Activated T-helper 9 cell treated with anti-CD3 and anti-CD28 coated beads, Interleukin-2, amount 50 U/mL, for 16 hours (primary cell): ENCODE measurements around the gene CSRNP3.

ENCODE experiments used
- DNase-seq: peaks from one replicate; pipeline ENCODE4 v3.0.0-alpha.2; 2020; ENCODE audit warnings: low read depth

Gene CSRNP3

GRCh38 chr2:165544897-165545296, 75.4 kb downstream of the CSRNP3 start:
- no peak for DNase-seq

DNA sequence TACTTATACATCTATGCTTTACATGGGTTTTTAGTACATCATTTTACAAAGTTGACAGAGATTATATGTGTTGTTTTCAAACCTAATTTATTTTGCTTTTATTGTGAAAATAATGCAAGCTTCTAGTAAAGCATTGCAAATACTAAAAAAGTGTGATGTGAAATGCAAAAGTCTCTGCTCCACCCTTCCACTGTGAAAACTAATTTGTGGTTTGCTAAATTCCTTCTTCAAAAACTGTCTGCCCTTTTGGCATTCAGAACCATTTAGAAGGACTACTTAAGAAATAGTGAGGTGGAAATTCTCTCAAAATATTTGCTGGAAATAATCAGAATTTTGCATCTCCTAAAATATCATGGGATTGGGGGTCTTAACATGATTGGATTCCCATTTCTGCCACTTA, 78.4 kb downstream of the CSRNP3 start:
- DNase-seq, result no peak

DNA sequence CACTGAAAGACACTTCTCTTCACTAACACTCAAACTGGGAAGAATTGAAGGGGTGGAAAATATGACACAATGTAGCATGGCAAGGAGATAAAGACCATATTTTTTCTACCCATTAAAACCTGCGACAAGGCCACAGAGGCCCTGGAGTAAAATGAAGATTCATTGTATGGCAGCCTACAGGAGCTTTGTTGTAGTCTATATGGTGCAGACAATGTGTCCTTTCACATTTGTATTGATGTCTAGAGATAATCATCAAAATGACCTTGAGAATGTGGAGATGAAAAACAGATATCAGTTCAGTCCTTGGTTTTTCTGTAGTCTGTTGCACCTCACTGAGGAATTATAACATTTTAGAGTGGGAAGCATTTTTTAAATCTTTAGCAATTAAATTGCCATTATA, 80.1 kb downstream of the CSRNP3 start:
- no peak for DNase-seq

- DNase-seq, result no peak
Measured at GRCh38 chr2:165558832-165559231, 89.3 kb downstream of the CSRNP3 start.

- DNase-seq, result no peak
Measured at GRCh38 chr2:165560377-165560988, 91.0 kb downstream of the CSRNP3 start.

GRCh38 chr2:165561516-165561915, 92.0 kb downstream of the CSRNP3 start:
- no peak for DNase-seq

DNA sequence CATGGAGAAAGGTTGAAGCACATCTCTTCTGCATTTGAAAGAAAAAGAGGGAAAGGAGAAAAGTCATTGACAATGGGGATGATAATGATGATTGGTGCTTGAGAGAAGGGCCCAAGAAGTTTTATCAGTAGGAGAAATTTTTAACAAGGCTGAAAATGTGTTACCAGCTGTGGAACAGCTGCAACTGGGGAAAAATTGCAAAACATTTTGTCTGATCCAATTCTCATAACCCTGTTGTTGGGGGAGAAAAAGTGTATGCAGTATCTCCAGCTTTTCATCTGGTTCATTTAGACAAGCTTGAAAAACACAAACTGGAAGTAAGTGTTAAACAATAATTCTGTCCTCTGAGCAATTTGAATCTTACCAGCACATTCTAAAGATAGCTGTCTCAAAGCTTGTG, 92.7 kb downstream of the CSRNP3 start:
- no peak for DNase-seq

- no peak for DNase-seq
Measured at GRCh38 chr2:165563468-165564225, 94.1 kb downstream of the CSRNP3 start.

DNA sequence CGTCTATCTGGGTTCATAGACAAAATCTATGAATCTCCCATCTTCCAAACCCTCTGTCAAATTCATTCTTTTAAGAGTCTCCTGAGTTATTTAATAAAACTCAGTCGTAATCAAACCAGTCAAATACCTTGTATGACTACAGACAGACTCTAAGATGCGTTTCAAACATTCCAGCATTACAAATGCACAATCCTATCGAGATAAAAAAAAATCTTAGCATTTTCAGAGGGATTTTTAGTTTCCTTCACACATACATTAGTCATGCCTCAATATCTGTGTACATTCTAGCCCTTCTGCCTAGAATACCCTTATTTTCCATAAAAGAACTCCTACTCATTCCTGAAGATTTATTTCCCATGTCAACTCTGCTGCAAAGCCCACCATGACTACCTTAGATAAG, 96.5 kb downstream of the CSRNP3 start:
- DNase-seq, result no peak

GRCh38 chr2:165567273-165567672, 97.8 kb downstream of the CSRNP3 start:
- no peak for DNase-seq

DNA sequence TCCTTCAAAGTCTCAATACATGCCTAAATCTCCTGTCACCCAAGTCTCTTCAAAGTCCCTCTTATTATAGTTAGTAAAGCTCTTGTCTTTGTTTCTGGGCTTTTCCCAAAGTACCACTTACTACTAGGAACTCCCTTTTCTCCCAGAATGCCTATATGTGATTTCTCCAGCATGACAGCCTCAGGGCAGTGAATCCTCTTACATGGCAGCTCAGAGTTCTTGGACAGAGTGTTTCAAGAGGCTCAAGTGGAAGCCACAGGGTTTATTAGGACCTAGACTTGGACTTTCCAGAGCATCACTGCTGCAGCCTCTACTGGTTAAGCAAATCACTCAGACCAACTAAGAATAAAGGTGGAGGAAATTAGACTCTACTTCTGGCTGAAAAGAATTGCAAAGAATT, 98.9 kb downstream of the CSRNP3 start:
- no peak for DNase-seq

DNA sequence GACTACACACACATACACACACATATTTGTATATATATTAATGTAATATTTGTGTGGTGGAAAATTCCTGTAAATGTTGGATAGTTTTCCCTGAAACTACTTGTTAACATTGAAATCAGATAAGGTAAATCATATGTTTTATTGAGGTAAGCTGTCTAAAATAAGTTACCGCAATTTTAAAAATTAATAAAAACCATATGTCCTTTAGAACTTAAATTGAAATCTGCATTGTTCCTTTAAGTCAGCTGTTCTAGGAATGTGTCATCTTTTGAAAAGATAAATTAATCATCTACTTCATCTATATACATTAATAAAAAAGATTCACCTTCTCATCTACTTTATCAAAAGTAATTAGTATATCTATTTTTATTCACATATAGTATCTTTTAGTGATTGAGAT, 102.0 kb downstream of the CSRNP3 start:
- no peak for DNase-seq

DNA sequence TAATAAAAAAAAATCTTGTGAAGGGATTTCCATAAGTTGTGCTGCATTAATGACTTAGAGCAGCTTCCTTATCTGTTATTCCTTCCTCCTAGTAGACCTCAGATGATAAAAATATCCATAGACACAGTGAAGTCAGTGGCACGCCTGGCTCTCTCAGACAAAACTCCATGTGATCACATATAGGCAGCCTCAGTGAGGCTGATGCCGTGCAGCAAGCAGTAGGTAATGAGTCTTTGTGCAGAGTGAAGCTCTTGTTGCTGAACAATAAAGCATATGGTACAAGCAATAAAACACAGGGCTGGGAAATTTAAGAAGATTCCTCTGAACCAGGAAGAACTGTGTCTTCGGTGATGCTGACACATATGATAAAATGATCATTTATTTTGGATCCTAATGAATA, 102.7 kb downstream of the CSRNP3 start:
- DNase-seq, result no peak

DNA sequence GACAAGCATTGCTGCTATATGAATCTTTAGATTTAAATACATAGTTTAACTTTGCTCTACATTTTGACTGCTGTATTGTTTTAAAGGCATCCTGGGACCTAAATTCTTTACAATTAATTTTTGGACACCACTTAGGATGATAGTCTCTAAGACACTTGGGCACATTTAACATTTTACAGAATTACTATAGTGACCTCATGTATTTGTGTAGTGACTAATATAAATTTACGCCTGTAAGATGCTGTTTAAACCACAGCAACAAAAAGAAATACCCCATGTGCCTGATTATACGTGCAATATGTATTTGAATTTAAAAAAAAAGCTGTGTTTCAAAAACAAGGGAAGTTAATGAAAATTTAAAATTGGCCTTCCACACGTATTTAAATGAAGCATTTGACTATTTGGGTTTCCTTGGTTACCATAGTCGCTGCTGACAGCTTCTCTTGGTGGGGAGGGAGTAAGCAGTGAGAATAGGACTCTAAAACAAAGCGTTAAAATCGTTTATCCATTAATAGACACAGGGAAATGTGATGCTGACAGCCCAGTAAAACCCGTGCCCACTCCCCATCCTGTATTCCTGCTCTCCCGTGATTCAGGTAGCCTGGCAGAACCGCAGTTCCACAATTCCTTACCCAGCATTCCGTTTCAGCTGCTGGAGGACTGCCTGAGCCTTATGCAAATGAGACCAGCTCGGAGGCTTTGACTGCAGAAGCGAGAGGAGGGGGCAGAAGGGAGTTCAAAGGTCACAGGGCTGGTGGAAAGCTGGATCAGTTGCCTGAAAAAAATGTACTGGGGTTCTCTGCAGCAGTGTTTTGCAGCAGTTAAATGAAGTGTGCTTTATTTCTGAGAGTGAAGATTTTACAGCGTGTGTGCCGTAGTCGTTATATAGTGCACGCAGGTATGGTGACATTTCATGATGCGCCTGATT, 104.3 kb downstream of the CSRNP3 start:
- no peak for DNase-seq

DNA sequence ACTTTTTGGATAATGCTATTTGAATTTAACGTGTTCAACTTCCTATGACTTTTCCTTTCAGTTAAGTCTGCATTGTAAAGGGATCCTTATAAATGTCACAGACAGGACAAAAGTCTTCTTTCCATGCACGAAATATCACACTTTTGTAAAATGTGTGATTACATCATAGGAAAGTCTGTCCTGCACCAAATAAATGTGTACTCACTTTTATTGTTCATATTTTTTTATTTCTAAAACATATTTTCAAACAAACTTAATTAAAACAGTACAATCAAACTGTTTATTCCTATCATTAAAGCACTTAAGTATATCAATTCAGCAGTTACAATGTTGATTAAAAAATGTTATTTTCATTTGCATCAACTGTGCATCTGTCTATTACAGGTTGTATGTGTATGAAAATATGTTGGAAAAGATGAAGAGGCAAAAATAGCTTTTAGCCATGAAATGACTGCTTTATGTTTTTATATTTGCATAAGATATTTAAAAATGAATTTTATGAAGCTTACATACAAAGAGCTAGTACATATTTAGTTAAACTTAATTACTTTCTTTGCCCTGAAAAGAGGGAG, 105.6 kb downstream of the CSRNP3 start:
- no peak for DNase-seq

DNA sequence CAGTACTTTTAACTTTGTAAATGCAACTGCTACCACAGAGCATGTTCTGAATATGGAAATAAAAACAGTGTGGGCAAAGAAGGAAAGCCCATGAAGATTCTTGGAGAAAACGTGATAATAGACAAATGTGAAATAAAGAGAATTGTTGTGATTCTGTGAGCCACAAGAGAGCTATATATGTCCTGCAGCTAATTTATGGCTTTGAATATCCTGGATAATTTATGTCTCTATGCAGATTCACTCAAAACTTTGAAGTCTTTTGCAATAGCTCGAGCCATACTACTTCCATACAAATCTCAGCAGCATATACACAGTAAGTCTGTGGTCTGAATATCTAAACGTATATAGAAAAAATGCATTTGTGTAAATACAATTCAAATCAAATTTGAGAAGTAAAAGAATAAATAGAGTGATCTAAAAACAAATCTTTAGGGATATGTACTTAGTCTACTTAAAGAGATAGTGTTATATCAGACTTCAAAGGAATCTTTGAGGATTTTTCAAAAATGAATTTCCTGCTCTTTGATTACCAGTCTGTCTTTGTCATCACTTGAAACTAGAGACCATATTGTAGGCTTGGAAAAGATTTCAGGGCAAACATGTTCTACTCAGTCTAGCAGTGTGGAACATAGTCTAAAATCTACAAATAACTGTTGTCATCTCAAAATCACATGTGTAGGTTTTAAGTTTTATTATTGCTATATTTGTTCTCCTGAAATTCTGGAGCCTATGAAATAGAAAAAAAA, 107.1 kb downstream of the CSRNP3 start:
- no peak for DNase-seq

DNA sequence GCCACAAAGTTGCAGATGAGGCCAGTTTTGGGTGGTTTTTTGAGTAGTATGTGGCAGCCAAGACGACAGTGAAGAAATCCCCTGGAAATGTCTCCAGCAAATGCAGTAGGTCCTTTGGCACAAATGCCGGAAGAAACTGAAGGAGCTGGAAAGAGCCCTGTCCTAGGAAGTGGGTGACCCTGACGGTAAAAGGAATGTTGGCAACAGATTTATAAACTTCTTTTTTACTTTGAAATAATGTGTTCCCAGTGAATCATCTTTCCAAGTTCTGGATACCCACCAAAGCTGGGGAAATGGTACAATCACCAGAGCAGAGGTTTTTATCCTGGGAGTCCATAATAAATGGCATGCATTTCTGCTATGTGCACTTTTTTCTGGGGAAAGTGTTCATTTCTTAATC, 112.9 kb downstream of the CSRNP3 start:
- DNase-seq, result no peak

GRCh38 chr2:165582863-165583506, 113.5 kb downstream of the CSRNP3 start:
- DNase-seq, result no peak

DNA sequence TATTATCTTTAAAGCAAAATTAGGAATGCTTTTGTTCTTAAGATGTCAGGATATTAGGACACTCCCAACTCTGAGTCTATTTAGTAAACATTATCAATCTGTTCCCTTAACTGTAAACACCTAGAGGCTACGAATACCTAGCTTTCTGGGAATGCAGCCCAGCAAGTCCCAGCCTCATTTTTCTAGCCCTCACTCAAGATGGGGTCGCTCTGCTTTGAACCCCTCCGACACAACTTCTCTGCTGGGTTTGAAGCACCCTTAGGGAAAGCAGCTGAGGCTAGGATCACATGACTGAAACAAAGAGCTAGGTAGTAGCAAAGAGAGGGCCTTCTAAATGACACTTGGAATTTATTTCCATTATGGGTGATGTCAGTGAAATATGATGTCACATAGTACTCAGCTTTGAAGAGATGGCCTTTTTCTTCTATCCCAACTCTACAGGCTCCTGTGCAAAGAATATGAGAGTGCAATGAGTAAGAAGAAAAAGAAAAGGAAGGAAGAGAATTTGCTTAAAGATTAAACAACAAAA, 114.7 kb downstream of the CSRNP3 start:
- DNase-seq, result no peak

GRCh38 chr2:165586019-165586418, 116.5 kb downstream of the CSRNP3 start:
- DNase-seq, result no peak

DNA sequence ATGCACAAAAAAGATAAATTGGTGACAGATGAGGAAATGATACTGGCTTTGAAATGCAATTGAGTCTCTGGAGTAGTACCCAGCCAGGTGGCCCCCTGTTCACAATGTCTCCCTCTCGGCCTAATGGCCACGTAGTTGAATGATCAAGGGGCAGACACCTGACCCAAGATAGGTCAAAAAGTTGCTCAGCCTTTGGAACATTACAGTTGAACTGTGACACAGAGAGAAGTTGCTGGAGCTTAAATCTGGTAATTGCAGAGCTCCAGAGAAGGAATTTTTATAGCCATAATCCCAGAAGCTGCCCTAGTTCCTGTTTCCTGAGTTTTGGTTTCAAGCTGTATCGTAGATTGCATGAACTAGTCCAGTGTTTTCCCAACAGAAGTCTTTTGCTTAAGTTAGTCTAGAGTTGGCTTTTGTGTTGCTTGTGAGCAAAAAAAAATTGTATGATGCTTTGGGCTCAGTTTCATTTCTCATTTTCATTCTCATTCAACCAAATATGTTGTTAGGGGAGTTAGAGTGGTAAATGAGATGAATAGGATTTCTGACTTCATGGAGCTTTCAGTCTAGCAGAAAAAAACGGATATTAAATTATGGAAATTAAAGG, 117.9 kb downstream of the CSRNP3 start:
- no peak for DNase-seq
